Left colon (tissue), 2 donors: Measurements from ENCODE around the gene MAP4K5. TPM values are rescaled to one million over a fixed set of nuclear protein-coding genes. Genes with fewer than 3 reads are reported as not detected.

ENCODE experiments used
- ATAC-seq: fragments of 200-7000 bp; cut with Tn5 transposase; one replicate; pipeline ENCODE4 v1.9.1; 2020; ENCODE audit warnings: mild to moderate bottlenecking, moderate library complexity
- DNase-seq, 2 donors: peaks; one replicate each; pipeline ENCODE4 v3.0.0-alpha.2; 2020
- intact Hi-C, 2 donors: fragments of 100-400 bp; cut with DNase I in 1 of 2; cut with micrococcal nuclease in 1 of 2; formaldehyde crosslinking; loops; one replicate each; pipeline versions ENCODE4 v1.11.2 to v1.14.0; 2022; cut with DNase I, micrococcal nuclease
- total RNA-seq, 2 donors: library from RNA; stranded (reverse); fragmentation: NEBNext Ultra II Directional; extraction: Animal tissue kit (Norgen Biotek cat#: 25700); gene quantifications; one replicate each; pipeline ENCODE4 v1.2.1, GENCODE V29; 2021
- donor health status: DM: no; HTN: no; CAD: no.
- donor health status: DM: yes; HTN: yes; CAD: no.

Gene MAP4K5
- total RNA-seq, 2 donors from 2014 or later: 37.5 to 42.6 TPM

- peak; percentile 98 for ATAC-seq
- intact Hi-C loops: no loop called here
- peak; percentile 59 to 75 for DNase-seq
These were observed 144.0 kb downstream of the MAP4K5 start for GRCh38 chr14:50388256-50388931.

- intact Hi-C loops: no loop called here
- DNase-seq: no peak
- no peak for ATAC-seq
These were observed 144.8 kb downstream of the MAP4K5 start for GRCh38 chr14:50387548-50387947.

GRCh38 chr14:50383618-50384225, 148.6 kb downstream of the MAP4K5 start:
- DNase-seq: no peak
- intact Hi-C loops: no loop called here
- no peak for ATAC-seq

GRCh38 chr14:50381823-50382287, 150.5 kb downstream of the MAP4K5 start:
- DNase-seq: no peak
- peak; percentile 38 for ATAC-seq
- intact Hi-C loops: no loop called here

- intact Hi-C loops: no loop called here
These were observed 151.4 kb downstream of the MAP4K5 start for GRCh38 chr14:50381008-50381407.

GRCh38 chr14:50380455-50380854, 151.9 kb downstream of the MAP4K5 start:
- intact Hi-C loops: no loop called here
- DNase-seq (no peak), ATAC-seq (no peak)

More at GRCh38 chr14:50381008-50381407, 151.4 kb downstream of the MAP4K5 start:
- ATAC-seq (peak; percentile 8), DNase-seq (no peak)

- ATAC-seq: no peak
- intact Hi-C loops: no loop called here
- no peak for DNase-seq
These were observed 152.8 kb downstream of the MAP4K5 start for GRCh38 chr14:50379563-50379962.

- ATAC-seq (no peak), DNase-seq (no peak)
- intact Hi-C loops: no loop called here
These were observed 154.8 kb downstream of the MAP4K5 start for GRCh38 chr14:50377550-50378085.

- no peak for DNase-seq
- intact Hi-C loops: no loop called here
- ATAC-seq: no peak
These were observed 156.6 kb downstream of the MAP4K5 start for GRCh38 chr14:50375760-50376159.

- ATAC-seq: peak; percentile 69
- intact Hi-C loops: no loop called here
- no peak for DNase-seq
These were observed 158.4 kb downstream of the MAP4K5 start for GRCh38 chr14:50373959-50374358.

- intact Hi-C loops: no loop called here
- ATAC-seq: no peak
- no peak for DNase-seq
These were observed 160.8 kb downstream of the MAP4K5 start for GRCh38 chr14:50371546-50371945.

Other genes with a start within 250 kb of the MAP4K5 start
- 1 to 10 TPM; 9.0 to 9.4 TPM for gene L2HGDH, start 220.3 kb downstream of the MAP4K5 start, total RNA-seq
- 10 to 100 TPM; 21.0 to 24.7 TPM for gene DMAC2L, start 220.2 kb downstream of the MAP4K5 start, total RNA-seq
- gene CDKL1, start 135.7 kb downstream of the MAP4K5 start, total RNA-seq: 10 to 100 TPM; 24.9 to 25.1 TPM
- gene ATL1, start 27.6 kb upstream of the MAP4K5 start, total RNA-seq: 10 to 100 TPM; 12.0 to 12.6 TPM
- gene SAV1, start 135.7 kb upstream of the MAP4K5 start, total RNA-seq: 10 to 100 TPM; 16.3 to 17.1 TPM